Neutrophil (primary cell): ENCODE results near the gene MPP2.
A peak's percentile ranks its signal among the peaks of the same experiment; 100 is the strongest.

Source experiments
- H3K27ac ChIP-seq: fragments of 200-600 bp; sonication (generic); 2 replicates; pipeline ENCODE4 v1.5.1; 2016; ENCODE audit warnings: mild to moderate bottlenecking, moderate library complexity
- H3K27me3 ChIP-seq: fragments of 200-600 bp; sonication (generic); 2 replicates; pipeline ENCODE4 v1.6.0; 2016; ENCODE audit warnings: mild to moderate bottlenecking
- H3K36me3 ChIP-seq: fragments of 200-600 bp; sonication (generic); 2 replicates; pipeline ENCODE4 v1.5.1; 2017
- H3K4me1 ChIP-seq, 2 experiments: fragments of 200-600 bp in 1 of 2; sonication (generic) in 1 of 2; 1 replicate in 1 of 2; 2 replicates in 1 of 2; pipeline versions ENCODE4 v1.5.1 to v1.6.1; 2013 to 2016; ENCODE audit warnings: low read depth in 1 of 2, low read length in 1 of 2, mild to moderate bottlenecking in 1 of 2, moderate library complexity in 1 of 2; ENCODE audit not compliant: control insufficient read depth in 1 of 2, insufficient read depth in 1 of 2
- H3K4me3 ChIP-seq, 2 experiments: fragments of 200-600 bp in 1 of 2; sonication (generic) in 1 of 2; 1 replicate in 1 of 2; 2 replicates in 1 of 2; pipeline ENCODE4 v1.5.1; 2013 to 2016; ENCODE audit warnings: low read depth in 1 of 2, low read length in 1 of 2, mild to moderate bottlenecking in 1 of 2, moderate library complexity in 1 of 2
- H3K9me3 ChIP-seq: fragments of 200-600 bp; sonication (generic); 2 replicates; pipeline ENCODE4 v1.5.1; 2016
- CTCF ChIP-seq: fragments of 200-600 bp; sonication (generic); IDR thresholded peaks from 2 replicates; pipeline ENCODE4 v1.5.1; 2016; ENCODE audit warnings: antibody characterized with exemption

The MPP2 gene

GRCh38 chr17:43880420-43880991 lies 26.8 kb downstream of the MPP2 start:
- no peak for TF ChIP-seq CTCF
- H3K36me3 ChIP-seq = no peaks in the 10 kb centered on the region
- no peaks in the 10 kb centered on the region for H3K4me1 ChIP-seq
- no peak overlapping the region for H3K27ac ChIP-seq
- no peaks in the 10 kb centered on the region for H3K9me3 ChIP-seq
- H3K4me3 ChIP-seq = no peak overlapping the region
- no peaks in the 10 kb centered on the region for H3K27me3 ChIP-seq

GRCh38 chr17:43879723-43880419 lies 27.5 kb downstream of the MPP2 start:
- H3K4me1 ChIP-seq = no peaks in the 10 kb centered on the region
- H3K27me3 ChIP-seq = no peaks in the 10 kb centered on the region
- no peaks in the 10 kb centered on the region for H3K36me3 ChIP-seq
- no peak for TF ChIP-seq CTCF
- H3K4me3 ChIP-seq = no peak overlapping the region
- no peak overlapping the region for H3K27ac ChIP-seq
- H3K9me3 ChIP-seq = no peaks in the 10 kb centered on the region

- Histone ChIP-seq H3K27me3 (no peaks in the 10 kb centered on the region), H3K9me3 (no peaks in the 10 kb centered on the region), H3K4me3 (no peak overlapping the region), H3K36me3 (no peaks in the 10 kb centered on the region), H3K4me1 (no peaks in the 10 kb centered on the region), H3K27ac (no peak overlapping the region)
- TF ChIP-seq CTCF = peak; percentile 75
Measured at GRCh38 chr17:43878260-43879175, 28.8 kb downstream of the MPP2 start.

- H3K27me3 ChIP-seq = peaks cover 3% of the 10 kb centered on the region
- H3K27ac ChIP-seq = no peak overlapping the region
- no peaks in the 10 kb centered on the region for H3K9me3 ChIP-seq
- H3K4me1 ChIP-seq = no peaks in the 10 kb centered on the region
- no peaks in the 10 kb centered on the region for H3K36me3 ChIP-seq
- H3K4me3 ChIP-seq = no peak overlapping the region
- TF ChIP-seq CTCF = no peak
Measured at GRCh38 chr17:43877451-43878155, 29.7 kb downstream of the MPP2 start.

- H3K27ac ChIP-seq = no peak overlapping the region
- H3K36me3 ChIP-seq = no peaks in the 10 kb centered on the region
- H3K4me1 ChIP-seq = no peaks in the 10 kb centered on the region
- H3K27me3 ChIP-seq = peaks cover 6% of the 10 kb centered on the region
- TF ChIP-seq CTCF = no peak
- H3K9me3 ChIP-seq = no peaks in the 10 kb centered on the region
- no peak overlapping the region for H3K4me3 ChIP-seq
Measured at GRCh38 chr17:43877031-43877430, 30.3 kb downstream of the MPP2 start.
